HG02981 (cell line): ENCODE results near the gene RENBP.

Experiments
- ATAC-seq: cut with Tn5 transposase; IDR thresholded peaks from one replicate; pipeline ENCODE4 v1.9.1; 2021; ENCODE audit warnings: mild to moderate bottlenecking, moderate library complexity; ENCODE audit not compliant: unreplicated experiment

The RENBP gene

DNA sequence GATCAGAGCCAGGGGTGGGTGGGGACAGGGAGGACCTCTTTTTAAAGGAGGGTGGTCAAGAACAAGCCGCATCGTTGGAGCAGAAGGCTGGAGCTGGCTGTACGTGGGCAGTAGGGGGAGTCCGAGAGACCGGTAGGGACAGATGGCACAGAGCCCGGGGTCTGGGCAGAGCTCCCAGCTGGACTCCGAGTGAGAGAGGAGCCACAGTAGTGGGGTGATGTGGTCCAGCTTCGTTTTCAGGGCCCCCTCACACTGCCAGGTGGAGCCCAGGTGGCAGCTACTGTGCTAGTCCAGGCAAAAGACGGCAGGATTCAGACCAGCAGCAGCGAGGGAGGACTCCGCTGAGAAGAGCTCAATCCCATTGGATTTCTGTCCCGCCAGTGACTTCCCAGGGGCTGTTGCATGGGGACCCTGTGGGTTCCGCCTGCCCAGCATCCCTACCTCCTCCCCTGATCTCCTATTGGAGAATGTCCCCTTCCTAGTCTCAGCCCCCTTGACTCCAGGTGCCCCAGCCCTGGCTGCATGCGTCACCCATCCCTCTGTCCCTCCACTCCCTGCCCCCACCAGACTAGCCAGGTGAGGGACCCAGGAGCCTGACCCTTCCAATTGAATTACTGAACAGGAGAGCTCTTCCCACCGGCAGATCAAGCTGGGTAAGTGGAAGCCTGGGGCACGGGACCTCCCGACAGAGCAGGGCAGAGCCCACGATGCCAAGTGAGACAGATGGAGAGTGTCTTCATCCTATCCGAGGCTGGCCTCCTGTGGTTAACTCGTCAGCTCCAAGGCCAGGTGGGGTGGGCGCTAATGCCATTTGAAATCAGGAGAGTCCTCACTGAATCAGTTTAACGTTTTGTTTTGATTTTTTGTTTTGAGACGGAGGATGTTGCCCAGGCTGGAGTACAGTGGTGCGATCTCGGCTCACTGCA is 21.2 kb downstream of the RENBP start:
- no peak for ATAC-seq

DNA sequence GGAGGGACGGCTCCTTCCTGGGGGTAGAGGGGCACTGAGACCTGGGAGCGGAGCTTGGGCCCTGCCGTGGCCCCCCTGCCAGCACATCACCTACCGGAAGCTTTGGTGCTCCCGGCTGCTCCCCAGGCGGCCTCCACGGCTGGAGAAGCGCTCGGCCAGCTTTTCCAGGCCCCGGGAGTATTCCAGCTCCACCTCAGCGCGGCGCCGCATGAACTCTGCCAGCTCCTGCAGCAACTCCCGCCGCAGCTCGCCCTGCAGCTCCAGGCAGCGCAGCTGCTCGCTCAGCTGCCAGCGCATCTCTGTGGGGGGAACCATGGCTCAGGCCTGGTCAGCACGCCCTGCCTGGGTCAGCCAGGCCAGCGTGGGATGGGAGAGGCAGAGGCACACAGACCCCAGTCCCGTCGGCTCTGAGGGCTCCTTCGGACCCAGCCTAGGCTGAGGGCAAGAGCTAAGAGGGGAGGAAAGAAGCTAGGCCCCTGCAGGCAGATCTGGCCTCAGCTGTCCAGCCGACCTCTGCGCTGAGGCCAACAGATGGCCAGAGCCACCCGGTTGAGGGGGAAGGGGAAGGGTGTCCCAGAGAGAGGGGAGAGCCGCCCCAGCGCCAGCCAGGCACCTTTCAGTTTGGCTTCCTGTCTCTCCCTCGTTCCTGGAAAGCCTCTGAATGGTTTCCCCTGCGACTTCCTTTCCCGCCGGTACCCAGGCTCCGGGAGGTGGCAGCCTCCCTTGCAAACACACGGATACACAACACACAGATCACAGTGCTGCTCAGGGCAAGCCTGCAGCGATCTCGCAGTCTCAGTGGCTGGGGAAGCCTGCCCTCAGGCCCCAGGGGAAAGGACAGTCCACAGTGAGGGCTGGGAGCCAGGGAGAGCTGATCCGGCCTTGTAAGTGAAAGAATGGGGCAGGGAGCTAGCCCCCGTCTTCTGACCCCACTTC is 22.7 kb downstream of the RENBP start:
- ATAC-seq, result no peak

DNA sequence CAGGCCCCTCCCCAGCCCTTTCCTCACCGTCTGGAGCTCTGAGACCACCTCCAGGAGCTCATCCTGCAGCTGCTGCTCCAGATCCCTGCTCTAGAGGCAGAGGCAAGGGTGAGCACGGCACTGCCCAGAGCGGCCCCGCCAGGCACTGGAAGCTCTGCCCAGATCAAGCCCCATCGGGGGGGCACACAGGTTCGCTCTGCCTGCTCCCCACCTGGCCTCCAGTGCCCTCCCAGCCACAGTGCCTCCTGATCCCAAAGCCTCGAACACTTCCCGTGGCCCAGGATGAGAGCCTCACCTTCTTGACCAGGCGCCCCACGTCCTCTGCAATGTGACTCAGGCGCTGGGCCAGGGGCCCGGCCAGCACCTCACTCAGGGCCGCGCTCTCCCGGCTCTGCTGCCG is 23.4 kb downstream of the RENBP start:
- ATAC-seq, result no peak

- no peak for ATAC-seq
These were observed 23.9 kb downstream of the RENBP start for GRCh38 chrX:153920546-153920945.

- ATAC-seq, result no peak
These were observed 25.2 kb downstream of the RENBP start for GRCh38 chrX:153919281-153919680.

GRCh38 chrX:153917869-153918268 is 26.6 kb downstream of the RENBP start:
- no peak for ATAC-seq

DNA sequence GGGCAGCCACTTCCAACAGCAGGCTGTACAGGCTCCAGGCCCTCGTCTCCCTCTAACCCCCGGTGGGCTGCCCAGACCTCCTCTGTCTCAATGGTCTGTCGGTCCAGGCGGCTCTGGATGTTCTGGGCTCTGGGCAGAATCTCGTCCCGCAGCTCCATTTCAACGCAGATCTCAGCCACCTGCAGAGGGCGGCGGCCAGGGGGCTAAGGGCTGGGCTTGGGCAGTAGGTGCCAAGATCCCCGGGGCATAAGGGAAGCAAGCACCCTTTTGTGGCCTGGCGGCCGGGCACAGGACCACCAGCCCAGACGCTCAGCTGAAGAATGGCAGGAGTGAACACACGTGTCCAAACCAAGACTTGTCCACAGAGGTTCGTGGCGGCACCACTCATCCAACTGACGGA is 30.7 kb downstream of the RENBP start:
- ATAC-seq, result no peak

GRCh38 chrX:153913211-153913610 is 31.2 kb downstream of the RENBP start:
- ATAC-seq, result no peak

GRCh38 chrX:153911798-153912197 is 32.6 kb downstream of the RENBP start:
- ATAC-seq, result no peak

DNA sequence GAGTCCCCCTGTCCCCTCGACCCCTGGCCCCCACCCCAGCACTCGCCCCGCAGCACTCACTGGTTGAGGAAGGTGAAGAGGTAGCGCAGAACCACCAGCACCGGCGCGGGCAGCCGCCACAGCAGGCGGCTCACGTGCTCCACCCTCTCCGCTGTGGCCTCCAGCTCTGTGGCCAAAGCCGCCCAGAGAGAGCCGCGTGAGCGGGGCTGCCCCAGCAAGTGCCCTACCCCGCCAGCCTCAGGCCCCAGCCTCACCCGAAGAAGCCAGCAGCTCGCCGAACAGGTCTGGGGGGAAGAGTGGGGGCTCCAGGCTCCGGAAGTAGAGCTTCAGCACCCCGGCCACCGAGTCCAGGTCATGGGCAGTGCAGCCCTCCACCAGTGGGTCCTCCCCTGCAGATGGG is 34.0 kb downstream of the RENBP start:
- ATAC-seq, result no peak

DNA sequence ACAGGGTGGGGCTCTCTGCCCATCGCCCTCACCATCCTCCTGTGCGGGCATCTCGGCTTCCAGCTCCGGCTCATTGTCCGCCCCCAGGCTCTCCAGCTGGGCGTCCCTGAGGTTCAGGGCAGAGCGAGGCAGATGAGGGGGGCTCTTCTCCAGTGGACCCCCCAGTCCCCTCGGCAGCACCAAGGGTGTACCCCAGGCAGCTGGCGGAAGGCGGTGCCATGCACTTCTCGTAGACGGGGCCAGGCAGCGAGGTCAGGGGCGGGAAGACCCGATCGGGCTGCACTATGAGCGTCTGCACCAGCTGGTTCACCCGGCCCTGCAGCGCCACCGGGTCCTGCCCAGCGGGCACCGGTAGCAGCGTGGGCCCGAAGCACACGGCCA is 34.5 kb downstream of the RENBP start:
- no peak for ATAC-seq

DNA sequence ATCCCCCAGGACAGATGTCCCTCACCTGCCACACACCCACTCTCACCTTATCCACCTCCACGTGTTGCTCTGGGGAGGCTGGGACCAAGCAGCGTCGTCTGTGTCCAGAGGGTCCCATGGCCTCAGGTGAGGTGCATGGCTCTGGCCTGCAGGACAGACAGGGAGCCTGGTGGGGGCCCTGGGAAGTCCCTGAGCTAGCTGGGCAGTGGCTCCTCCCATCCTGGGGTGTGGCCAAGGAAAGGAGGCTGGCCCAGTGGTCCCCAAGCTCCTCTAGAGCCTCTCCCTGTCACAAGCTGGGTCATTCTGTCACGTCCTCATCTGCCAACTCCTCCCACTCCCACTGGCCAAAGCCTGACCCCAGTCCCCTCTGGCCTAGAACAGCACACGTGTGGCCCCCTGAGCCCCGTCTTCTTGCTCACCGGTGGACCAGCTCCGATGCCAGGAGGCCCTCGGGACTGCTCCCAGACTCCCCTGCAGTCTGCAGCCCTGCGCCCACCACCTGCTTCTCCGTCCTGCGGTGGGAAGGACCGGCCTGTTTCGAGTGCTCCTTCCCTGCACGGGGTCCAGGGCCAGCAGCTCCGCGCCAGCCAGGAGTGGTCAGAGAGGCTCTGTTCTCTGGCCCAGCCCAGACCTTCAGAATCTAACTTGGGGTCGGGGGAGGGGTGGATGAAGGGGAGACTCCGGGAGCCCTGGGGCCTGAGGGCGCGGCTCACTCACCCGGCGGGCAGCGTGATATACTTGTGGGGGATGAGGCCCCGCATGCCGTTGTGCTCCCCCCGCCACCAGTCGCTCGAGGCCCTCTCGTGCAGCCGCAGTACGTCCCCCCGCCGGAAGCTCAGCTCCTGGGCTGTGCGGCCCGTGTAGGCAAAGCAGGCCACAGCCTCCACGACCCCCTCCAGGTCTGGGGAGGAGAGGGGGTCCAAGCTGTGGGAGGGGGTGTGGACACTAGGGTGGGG is 35.1 kb downstream of the RENBP start:
- ATAC-seq, result no peak

GRCh38 chrX:153908219-153908860 is 36.1 kb downstream of the RENBP start:
- ATAC-seq, result no peak

GRCh38 chrX:153907456-153907855 is 37.0 kb downstream of the RENBP start:
- ATAC-seq, result no peak

- ATAC-seq, result no peak
These were observed 38.1 kb downstream of the RENBP start for GRCh38 chrX:153906126-153906917.

GRCh38 chrX:153905481-153906095 is 38.9 kb downstream of the RENBP start:
- no peak for ATAC-seq

DNA sequence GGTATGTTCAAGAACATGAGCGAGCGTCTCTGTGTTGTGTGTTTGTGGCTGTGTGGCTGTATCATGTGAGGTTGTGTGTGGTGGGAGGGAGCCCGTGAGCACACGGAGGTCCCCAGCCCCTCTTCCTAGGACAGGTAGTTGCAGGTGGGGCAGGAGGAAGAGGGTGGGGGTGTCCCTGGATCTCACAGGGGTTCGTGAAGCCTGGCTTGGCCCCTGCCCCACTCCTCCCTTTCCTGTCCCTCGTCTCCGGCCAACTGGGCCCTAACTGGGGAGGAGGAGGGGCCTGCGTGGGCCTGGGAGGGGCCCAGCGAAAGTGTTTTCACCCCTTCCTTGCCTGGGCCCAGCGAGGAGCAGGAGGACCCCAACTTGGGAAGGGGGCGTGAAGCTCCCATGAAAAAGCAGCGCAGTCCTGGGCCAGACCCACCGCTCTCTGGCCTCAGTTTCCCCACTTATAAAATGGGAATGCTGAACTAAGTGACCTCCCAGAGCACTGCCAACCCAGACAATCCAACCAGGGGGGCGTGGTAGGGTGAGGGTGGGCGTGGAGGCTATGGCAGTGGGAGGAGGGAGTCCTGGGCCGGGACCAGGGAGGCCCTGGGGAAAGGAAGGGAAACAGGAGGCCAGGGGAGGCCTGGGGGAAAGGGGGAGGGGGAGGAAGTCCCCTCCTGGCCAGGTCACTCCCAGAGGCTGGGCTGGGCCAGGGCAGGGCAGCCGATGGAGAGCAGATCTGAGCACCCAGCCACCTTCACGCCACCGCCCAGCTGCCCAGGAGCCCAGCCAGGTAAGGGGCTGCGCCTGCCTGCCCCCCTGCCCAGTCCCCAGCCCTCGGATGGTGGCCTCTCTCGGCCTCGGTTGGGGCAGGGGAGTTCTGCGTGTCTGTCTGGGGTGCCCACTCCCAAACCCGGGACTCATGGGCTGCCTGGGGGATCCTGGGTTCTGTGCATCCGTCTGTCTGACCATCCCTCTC is 40.2 kb downstream of the RENBP start, which contains the start of gene AVPR2:
Gene AVPR2, plus strand, starts transcription at position 683 of the 967 bp plus-strand sequence. CDS start 473 bp downstream, outside the sequence.
- ATAC-seq, result no peak
